ENCODE measurements around the gene HDAC4.

The HDAC4 gene

GRCh38 chr2:239309398-239310245 is 91.2 kb downstream of the HDAC4 start:
- peak overlapping the region; percentile 72 for H3K4me3 ChIP-seq (ENCODE audit: low read length)
- DNase-seq (ENCODE audit: low read depth): no peak
- TF ChIP-seq CTCF (conservative IDR thresholded peaks at IDR 0.05; ENCODE audit: low read length): no peak

- TF ChIP-seq CTCF (conservative IDR thresholded peaks at IDR 0.05; ENCODE audit: low read length): peak; percentile 29
- DNase-seq (ENCODE audit: low read depth): peak; percentile 80
Observed at GRCh38 chr2:239308661-239309397, 92.0 kb downstream of the HDAC4 start.

GRCh38 chr2:239307921-239308613 is 92.8 kb downstream of the HDAC4 start:
- peak; percentile 17 for DNase-seq (ENCODE audit: low read depth)
- no peak for TF ChIP-seq CTCF (conservative IDR thresholded peaks at IDR 0.05; ENCODE audit: low read length)
- H3K4me3 ChIP-seq (ENCODE audit: low read length): peak overlapping the region; percentile 72

More at GRCh38 chr2:239308661-239309397, 92.0 kb downstream of the HDAC4 start:
- peak overlapping the region; percentile 72 for H3K4me3 ChIP-seq (ENCODE audit: low read length)

GRCh38 chr2:239307221-239307569 is 93.6 kb downstream of the HDAC4 start:
- H3K4me3 ChIP-seq (ENCODE audit: low read length): no peak overlapping the region
- TF ChIP-seq CTCF (conservative IDR thresholded peaks at IDR 0.05; ENCODE audit: low read length): no peak
- no peak for DNase-seq (ENCODE audit: low read depth)

GRCh38 chr2:239306274-239307220 is 94.3 kb downstream of the HDAC4 start:
- DNase-seq (ENCODE audit: low read depth): no peak
- no peak overlapping the region for H3K4me3 ChIP-seq (ENCODE audit: low read length)
- TF ChIP-seq CTCF (conservative IDR thresholded peaks at IDR 0.05; ENCODE audit: low read length): no peak

GRCh38 chr2:239305771-239306170 is 95.0 kb downstream of the HDAC4 start:
- no peak for TF ChIP-seq CTCF (conservative IDR thresholded peaks at IDR 0.05; ENCODE audit: low read length)
- no peak for DNase-seq (ENCODE audit: low read depth)
- no peak overlapping the region for H3K4me3 ChIP-seq (ENCODE audit: low read length)
